ENCODE results near the gene PRDM5.

GRCh38 chr4:120672076-120672475 lies 250.4 kb downstream of the PRDM5 start:
- no peak for TF ChIP-seq CTCF (IDR thresholded peaks at IDR 0.05)
- TF ChIP-seq POLR2A (IDR thresholded peaks at IDR 0.05), result no peak
